Measurements from ENCODE around the gene MAB21L2.

DNA sequence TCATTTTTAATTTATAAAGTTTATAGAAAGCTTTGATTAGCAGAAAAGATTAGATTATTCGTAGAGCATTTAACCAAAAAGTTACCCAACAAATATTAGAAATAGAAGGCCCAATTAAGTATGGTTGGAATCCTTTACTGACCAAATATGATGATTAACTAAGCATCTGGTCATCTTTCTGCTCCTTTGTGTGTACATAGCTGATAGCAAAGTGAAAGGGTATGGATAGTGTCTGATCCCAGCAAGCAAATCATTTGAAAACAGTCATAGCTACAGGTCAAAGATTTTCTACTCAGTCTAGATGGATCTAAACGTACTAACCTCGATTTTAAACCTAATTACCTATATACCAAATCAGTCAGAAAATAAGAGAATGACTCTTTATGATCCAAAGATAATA lies 7.3 kb upstream of the MAB21L2 start:
- TF ChIP-seq, protein P1, sequence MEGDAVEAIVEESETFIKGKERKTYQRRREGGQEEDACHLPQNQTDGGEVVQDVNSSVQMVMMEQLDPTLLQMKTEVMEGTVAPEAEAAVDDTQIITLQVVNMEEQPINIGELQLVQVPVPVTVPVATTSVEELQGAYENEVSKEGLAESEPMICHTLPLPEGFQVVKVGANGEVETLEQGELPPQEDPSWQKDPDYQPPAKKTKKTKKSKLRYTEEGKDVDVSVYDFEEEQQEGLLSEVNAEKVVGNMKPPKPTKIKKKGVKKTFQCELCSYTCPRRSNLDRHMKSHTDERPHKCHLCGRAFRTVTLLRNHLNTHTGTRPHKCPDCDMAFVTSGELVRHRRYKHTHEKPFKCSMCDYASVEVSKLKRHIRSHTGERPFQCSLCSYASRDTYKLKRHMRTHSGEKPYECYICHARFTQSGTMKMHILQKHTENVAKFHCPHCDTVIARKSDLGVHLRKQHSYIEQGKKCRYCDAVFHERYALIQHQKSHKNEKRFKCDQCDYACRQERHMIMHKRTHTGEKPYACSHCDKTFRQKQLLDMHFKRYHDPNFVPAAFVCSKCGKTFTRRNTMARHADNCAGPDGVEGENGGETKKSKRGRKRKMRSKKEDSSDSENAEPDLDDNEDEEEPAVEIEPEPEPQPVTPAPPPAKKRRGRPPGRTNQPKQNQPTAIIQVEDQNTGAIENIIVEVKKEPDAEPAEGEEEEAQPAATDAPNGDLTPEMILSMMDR (IDR thresholded peaks at IDR 0.05): no peak
- no peak for TF ChIP-seq POLR2A (IDR thresholded peaks at IDR 0.05)
- no peak for TF ChIP-seq EP300 (IDR thresholded peaks at IDR 0.05)
